SJCRH30 (cell line): ENCODE results near the gene ITPKB. TPM values are rescaled to one million over a fixed set of nuclear protein-coding genes. Genes with fewer than 3 reads are reported as not detected.
A peak's percentile ranks its signal among the peaks of the same experiment; 100 is the strongest.

Source experiments
- DNase-seq, 2 experiments: peaks; one replicate each; pipeline ENCODE4 v3.0.0-alpha.2; 2015 to 2020
- H3K27ac ChIP-seq: fragments of 250-450 bp; sonication (Bioruptor Pico); 2 replicates; pipeline ENCODE4 v1.5.1; 2020; ENCODE audit warnings: mild to moderate bottlenecking, moderate library complexity
- H3K27me3 ChIP-seq: fragments of 250-450 bp; sonication (Bioruptor Pico); 2 replicates; pipeline ENCODE4 v1.5.1; 2020; ENCODE audit warnings: mild to moderate bottlenecking, moderate library complexity
- H3K36me3 ChIP-seq: fragments of 250-450 bp; sonication (Bioruptor Pico); 2 replicates; pipeline ENCODE4 v1.5.1; 2020; ENCODE audit warnings: mild to moderate bottlenecking, moderate library complexity
- H3K4me1 ChIP-seq: fragments of 250-450 bp; sonication (Bioruptor Pico); 2 replicates; pipeline ENCODE4 v1.5.1; 2020; ENCODE audit warnings: mild to moderate bottlenecking, moderate library complexity
- H3K4me3 ChIP-seq: fragments of 250-450 bp; sonication (Bioruptor Pico); 2 replicates; pipeline ENCODE4 v1.5.1; 2020; ENCODE audit warnings: mild to moderate bottlenecking, moderate library complexity
- H3K9me3 ChIP-seq: fragments of 250-450 bp; sonication (Bioruptor Pico); replicated peaks from 2 replicates; pipeline ENCODE4 v1.5.1; 2020; ENCODE audit warnings: mild to moderate bottlenecking, moderate library complexity
- total RNA-seq: library from RNA; depleted of rRNA; stranded (reverse); fragments of >200 nt; shearing (Covaris generic); gene quantifications from 2 replicates; pipeline ENCODE4 v1.2.3, GENCODE V29; 2014

The ITPKB gene
- total RNA-seq, 1 experiment from 2014 or later = 23.2 TPM

GRCh38 chr1:226656601-226657277 is 82.3 kb downstream of the ITPKB start:
- Histone ChIP-seq H3K36me3 (no peaks in the 10 kb centered on the region), H3K9me3 (no peaks in the 10 kb centered on the region), H3K27ac (peak overlapping the region; percentile 25; the same call in 1 of the 2 replicates), H3K4me3 (no peak overlapping the region), H3K4me1 (peaks cover 64% of the 10 kb centered on the region), H3K27me3 (no peaks in the 10 kb centered on the region)
- peak; percentile 64 to 79 for DNase-seq

- Histone ChIP-seq H3K4me1 (peaks cover 58% of the 10 kb centered on the region), H3K27ac (peak overlapping the region; percentile 25; the same call in 1 of the 2 replicates), H3K36me3 (no peaks in the 10 kb centered on the region), H3K4me3 (no peak overlapping the region), H3K27me3 (no peaks in the 10 kb centered on the region), H3K9me3 (no peaks in the 10 kb centered on the region)
- DNase-seq = no peak
Observed at GRCh38 chr1:226656201-226656600, 82.9 kb downstream of the ITPKB start.

GRCh38 chr1:226655251-226656163 is 83.6 kb downstream of the ITPKB start:
- no peak overlapping the region for H3K4me3 ChIP-seq
- H3K4me1 ChIP-seq = peaks cover 57% of the 10 kb centered on the region
- no peaks in the 10 kb centered on the region for H3K36me3 ChIP-seq
- no peaks in the 10 kb centered on the region for H3K9me3 ChIP-seq
- H3K27me3 ChIP-seq = no peaks in the 10 kb centered on the region
- peak overlapping the region; percentile 75; the same call in 1 of the 2 replicates for H3K27ac ChIP-seq
- peak; percentile 52 to 58 for DNase-seq

GRCh38 chr1:226654668-226655055 is 84.4 kb downstream of the ITPKB start:
- H3K4me3 ChIP-seq = no peak overlapping the region
- no peak for DNase-seq
- no peaks in the 10 kb centered on the region for H3K36me3 ChIP-seq
- no peaks in the 10 kb centered on the region for H3K27me3 ChIP-seq
- peaks cover 60% of the 10 kb centered on the region for H3K4me1 ChIP-seq
- H3K27ac ChIP-seq = peak overlapping the region; percentile 75
- no peaks in the 10 kb centered on the region for H3K9me3 ChIP-seq

GRCh38 chr1:226654046-226654667 is 84.9 kb downstream of the ITPKB start:
- no peaks in the 10 kb centered on the region for H3K36me3 ChIP-seq
- H3K27ac ChIP-seq = peak overlapping the region; percentile 75
- no peaks in the 10 kb centered on the region for H3K27me3 ChIP-seq
- no peaks in the 10 kb centered on the region for H3K9me3 ChIP-seq
- DNase-seq = peak; percentile 84 to 89
- H3K4me3 ChIP-seq = no peak overlapping the region
- H3K4me1 ChIP-seq = peaks cover 60% of the 10 kb centered on the region

GRCh38 chr1:226653311-226653921 is 85.7 kb downstream of the ITPKB start:
- H3K36me3 ChIP-seq = peaks cover 4% of the 10 kb centered on the region; the same call in 1 of the 2 replicates
- no peak overlapping the region for H3K4me3 ChIP-seq
- peak in 1 of 2 experiments; percentile 59 for DNase-seq
- peak overlapping the region; percentile 75 for H3K27ac ChIP-seq
- H3K27me3 ChIP-seq = no peaks in the 10 kb centered on the region
- H3K4me1 ChIP-seq = peaks cover 59% of the 10 kb centered on the region
- no peaks in the 10 kb centered on the region for H3K9me3 ChIP-seq

- no peak for DNase-seq
- H3K27ac ChIP-seq = no peak overlapping the region
- H3K27me3 ChIP-seq = no peaks in the 10 kb centered on the region
- no peaks in the 10 kb centered on the region for H3K9me3 ChIP-seq
- H3K4me1 ChIP-seq = peaks cover 51% of the 10 kb centered on the region
- no peak overlapping the region for H3K4me3 ChIP-seq
- peaks cover 12% of the 10 kb centered on the region for H3K36me3 ChIP-seq
Observed at GRCh38 chr1:226652613-226653012, 86.5 kb downstream of the ITPKB start.

GRCh38 chr1:226651732-226652105 is 87.4 kb downstream of the ITPKB start:
- H3K4me1 ChIP-seq = peaks cover 42% of the 10 kb centered on the region
- no peaks in the 10 kb centered on the region for H3K9me3 ChIP-seq

GRCh38 chr1:226651041-226651731 is 87.9 kb downstream of the ITPKB start:
- DNase-seq = no peak
- Histone ChIP-seq H3K36me3 (peaks cover 18% of the 10 kb centered on the region), H3K9me3 (no peaks in the 10 kb centered on the region)

More at GRCh38 chr1:226651732-226652105, 87.4 kb downstream of the ITPKB start:
- H3K4me3 ChIP-seq = no peak overlapping the region
- no peak overlapping the region for H3K27ac ChIP-seq
- no peaks in the 10 kb centered on the region for H3K27me3 ChIP-seq
- peaks cover 18% of the 10 kb centered on the region for H3K36me3 ChIP-seq
- no peak for DNase-seq

GRCh38 chr1:226650236-226650841 is 88.7 kb downstream of the ITPKB start:
- Histone ChIP-seq H3K27ac (no peak overlapping the region), H3K36me3 (peaks cover 18% of the 10 kb centered on the region), H3K4me3 (no peak overlapping the region), H3K27me3 (no peaks in the 10 kb centered on the region), H3K4me1 (peaks cover 32% of the 10 kb centered on the region), H3K9me3 (no peaks in the 10 kb centered on the region)
- no peak for DNase-seq

More at GRCh38 chr1:226651041-226651731, 87.9 kb downstream of the ITPKB start:
- no peak overlapping the region for H3K4me3 ChIP-seq
- H3K27me3 ChIP-seq = no peaks in the 10 kb centered on the region
- no peak overlapping the region for H3K27ac ChIP-seq
- peaks cover 36% of the 10 kb centered on the region for H3K4me1 ChIP-seq

- H3K9me3 ChIP-seq = no peaks in the 10 kb centered on the region
- H3K4me3 ChIP-seq = no peak overlapping the region
- H3K4me1 ChIP-seq = peaks cover 32% of the 10 kb centered on the region
- H3K27me3 ChIP-seq = no peaks in the 10 kb centered on the region
- H3K27ac ChIP-seq = no peak overlapping the region
- H3K36me3 ChIP-seq = peaks cover 21% of the 10 kb centered on the region
- peak; percentile 58 to 69 for DNase-seq
Observed at GRCh38 chr1:226649780-226650179, 89.3 kb downstream of the ITPKB start.

GRCh38 chr1:226649244-226649643 is 89.8 kb downstream of the ITPKB start:
- no peaks in the 10 kb centered on the region for H3K27me3 ChIP-seq
- H3K36me3 ChIP-seq = peaks cover 21% of the 10 kb centered on the region
- no peak for DNase-seq
- peaks cover 32% of the 10 kb centered on the region for H3K4me1 ChIP-seq
- H3K4me3 ChIP-seq = no peak overlapping the region
- H3K27ac ChIP-seq = no peak overlapping the region
- H3K9me3 ChIP-seq = no peaks in the 10 kb centered on the region

- Histone ChIP-seq H3K36me3 (peaks cover 21% of the 10 kb centered on the region), H3K27ac (no peak overlapping the region), H3K4me1 (peaks cover 35% of the 10 kb centered on the region), H3K4me3 (no peak overlapping the region), H3K9me3 (no peaks in the 10 kb centered on the region), H3K27me3 (no peaks in the 10 kb centered on the region)
- DNase-seq = no peak
Observed at GRCh38 chr1:226648421-226648820, 90.7 kb downstream of the ITPKB start.

GRCh38 chr1:226647719-226648118 is 91.4 kb downstream of the ITPKB start:
- Histone ChIP-seq H3K4me1 (peaks cover 34% of the 10 kb centered on the region), H3K9me3 (no peaks in the 10 kb centered on the region), H3K36me3 (peaks cover 21% of the 10 kb centered on the region), H3K4me3 (no peak overlapping the region), H3K27me3 (no peaks in the 10 kb centered on the region), H3K27ac (no peak overlapping the region)
- DNase-seq = no peak
